ENCODE results near the gene CALHM2.
"Not testable (repeated sequence)": the region's sequence is repeated elsewhere in the genome, so short reads cannot be mapped to it uniquely, and the experiment has no call there.

Gene CALHM2, protein sequence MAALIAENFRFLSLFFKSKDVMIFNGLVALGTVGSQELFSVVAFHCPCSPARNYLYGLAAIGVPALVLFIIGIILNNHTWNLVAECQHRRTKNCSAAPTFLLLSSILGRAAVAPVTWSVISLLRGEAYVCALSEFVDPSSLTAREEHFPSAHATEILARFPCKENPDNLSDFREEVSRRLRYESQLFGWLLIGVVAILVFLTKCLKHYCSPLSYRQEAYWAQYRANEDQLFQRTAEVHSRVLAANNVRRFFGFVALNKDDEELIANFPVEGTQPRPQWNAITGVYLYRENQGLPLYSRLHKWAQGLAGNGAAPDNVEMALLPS

DNA sequence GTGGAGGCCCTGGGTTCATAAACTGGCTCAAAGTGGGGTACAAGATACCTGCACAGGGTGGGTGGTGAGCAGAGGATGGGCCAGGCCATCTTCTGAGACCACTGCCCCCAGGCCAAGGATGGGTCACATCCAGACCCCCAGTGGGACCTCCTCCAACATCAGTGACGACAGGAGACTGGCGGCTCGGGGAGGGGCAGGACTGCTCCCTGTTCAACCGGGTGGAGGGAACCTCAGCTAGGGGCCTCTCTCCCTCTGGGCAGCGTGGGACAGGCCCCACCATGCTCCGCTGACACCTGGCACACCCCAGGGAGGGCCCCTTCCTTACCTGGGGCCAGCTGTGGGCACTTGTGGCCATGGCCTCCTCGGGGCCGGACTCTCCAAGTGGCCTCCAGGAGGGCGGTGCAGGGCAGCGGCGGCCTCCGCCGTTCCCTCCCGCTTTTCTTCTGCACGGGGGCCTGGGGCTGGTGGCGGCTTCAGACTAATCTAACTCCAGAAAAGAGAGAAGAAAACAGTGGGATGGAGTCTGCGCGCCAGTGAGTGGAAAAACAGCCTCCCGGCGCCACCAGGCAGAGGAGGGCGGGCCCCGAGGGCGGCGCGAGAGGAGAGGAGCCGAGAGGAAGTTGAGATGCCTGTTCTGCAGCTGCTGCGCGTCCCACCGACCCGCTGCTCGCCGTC lies at the start of gene CALHM2:
TSS of gene CALHM2 (minus strand) at position 540 of the 675 bp plus-strand sequence. CDS start 2,429 bp downstream, outside the sequence.
- peak; percentile 43 for DNase-seq

DNA sequence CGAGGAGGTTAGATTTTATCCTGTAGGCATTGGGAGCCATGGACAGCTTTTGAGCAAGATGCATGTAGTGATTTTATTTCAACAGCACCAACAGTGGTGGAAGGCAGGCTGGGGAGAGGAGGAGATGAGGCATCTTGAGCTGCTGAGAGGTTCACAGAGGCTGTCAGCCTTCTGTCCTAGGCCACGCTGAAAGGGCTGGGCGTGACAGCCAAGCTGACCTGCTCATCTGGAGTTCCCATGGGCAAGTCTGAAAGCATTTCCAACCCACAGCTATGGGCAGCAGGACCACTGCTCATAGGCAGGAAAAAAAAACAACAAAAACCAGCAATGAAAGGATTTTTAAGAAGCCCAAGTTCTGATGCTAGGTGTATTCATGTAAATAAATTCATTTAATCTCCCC lies 49.0 kb upstream of the CALHM2 start:
- no peak for DNase-seq

DNA sequence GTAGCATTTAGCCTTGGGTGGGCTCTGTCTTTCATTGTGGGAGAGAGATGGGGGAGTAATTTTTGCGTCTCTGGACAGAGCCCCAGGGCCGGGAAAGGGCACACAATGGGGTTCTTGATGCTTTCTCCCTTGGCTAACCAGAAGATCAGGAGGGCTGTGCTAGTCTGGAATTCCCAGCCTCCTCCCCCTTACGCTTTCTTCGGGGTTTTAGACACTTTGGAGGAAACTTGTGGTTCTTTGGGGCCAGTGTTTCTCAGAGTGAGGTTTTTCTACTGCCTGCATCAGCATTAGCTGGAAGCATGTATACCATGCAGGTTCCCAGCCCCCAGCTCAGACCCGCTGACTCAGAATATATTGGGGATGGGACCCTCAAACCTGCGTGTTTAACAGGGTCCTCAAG lies 48.3 kb upstream of the CALHM2 start:
- DNase-seq, result no peak

DNA sequence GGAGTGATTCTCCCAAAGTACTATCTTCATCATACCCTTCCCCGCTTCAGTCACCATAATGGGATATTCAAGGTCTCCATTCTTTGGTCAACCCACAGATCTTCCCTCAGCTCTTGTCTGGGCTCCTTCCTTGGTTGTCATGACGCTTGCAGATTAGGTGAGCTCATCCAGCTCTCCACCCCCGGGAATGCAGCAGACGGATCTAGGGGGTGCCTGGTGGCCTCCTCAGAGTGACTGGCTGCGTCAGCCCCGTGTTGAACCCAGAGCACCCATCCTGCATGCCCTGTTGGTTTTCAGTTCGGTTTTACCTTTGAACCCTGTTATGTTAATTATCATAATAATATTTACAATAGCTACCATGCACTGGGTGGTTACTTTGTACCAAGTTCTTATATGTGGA lies 47.7 kb upstream of the CALHM2 start:
- no peak for DNase-seq

DNA sequence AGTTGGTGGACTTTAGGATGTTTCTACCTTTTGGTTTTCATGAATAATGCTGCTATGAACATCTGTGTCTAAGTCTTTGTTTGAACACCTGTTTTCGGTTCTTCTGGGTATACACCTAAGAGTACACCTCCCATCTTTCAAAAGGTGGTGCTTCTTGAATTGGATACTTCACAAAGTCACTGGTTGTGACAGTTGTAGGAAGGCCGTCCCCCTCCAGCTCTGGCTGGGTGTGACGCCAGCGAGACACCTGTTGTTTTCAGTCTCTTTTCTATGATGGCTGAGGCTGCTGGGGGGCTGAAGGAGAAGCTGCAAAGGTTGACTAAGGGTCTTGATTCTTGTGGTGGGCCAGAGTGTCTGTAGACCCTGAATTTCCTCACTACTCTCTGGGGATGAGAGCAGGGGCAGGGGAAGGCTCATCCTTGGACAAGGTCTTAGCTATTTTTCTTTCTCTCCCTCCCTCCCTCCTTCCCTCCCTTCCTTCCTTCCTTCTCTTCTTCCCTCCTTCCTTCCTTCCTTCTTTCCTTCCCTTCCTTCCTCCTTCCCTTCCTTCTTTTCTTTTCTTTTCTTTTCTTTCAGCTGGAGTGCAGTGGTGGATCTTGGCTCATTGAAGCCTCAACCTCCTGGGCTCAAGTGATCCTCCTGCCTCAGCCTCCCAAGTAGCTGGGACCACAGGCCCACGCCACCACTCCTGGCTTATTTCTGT lies 46.9 kb upstream of the CALHM2 start:
- DNase-seq, result no peak

DNA sequence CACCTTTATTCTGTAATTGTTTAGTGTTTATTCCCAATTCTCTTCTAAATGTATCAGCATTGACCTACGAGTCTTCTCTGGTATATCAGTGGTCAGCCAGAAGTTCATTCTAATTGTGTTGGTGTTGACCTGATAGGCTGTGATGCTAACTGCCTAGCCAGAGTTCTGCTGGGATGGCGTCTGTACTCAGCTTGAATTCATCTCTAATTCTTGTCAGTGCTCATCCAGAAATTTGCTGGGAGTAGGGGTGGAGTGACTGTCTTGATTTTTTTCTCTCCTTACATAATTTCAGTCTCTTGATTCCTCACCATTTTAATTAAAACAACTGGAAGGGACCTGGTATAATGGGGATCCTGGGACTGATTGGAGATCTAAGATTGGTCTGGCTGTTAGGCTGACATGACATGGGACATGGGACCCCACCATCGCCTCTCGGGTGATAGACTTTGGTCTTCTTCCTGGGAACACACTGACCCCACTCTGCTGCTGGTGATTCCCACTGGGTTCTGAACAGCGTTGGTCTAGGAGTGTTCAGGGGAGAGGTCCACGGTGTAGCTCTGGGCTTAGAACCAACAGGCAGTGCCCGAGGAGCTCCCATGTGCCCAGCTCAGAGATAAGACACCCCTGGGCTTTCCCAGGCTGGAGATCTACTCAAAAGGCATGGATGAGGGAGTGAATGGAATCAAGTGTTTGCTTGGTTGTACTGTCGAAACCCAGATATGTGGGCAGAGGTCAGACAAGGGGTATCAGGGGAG lies 45.2 kb upstream of the CALHM2 start:
- DNase-seq, result no peak

DNA sequence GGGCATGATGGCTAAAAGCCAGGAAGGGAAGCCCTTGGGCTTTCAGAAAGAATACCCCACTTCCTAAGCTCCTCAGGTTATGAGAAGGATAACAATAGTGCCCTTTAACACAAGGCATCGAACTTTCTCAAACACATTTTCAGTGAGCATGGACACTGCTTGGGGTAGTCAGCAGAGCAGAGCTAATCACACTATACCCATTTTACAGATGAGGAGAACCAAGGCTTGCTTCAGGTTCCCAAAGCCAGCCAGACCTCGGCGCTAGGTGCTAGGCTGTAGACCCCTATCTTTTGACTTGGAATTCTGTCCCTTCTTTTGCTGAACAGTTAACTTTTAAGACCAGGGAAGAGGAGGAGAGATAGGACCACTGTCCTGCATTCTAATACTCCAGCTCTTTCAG lies 43.2 kb upstream of the CALHM2 start:
- no peak for DNase-seq

DNA sequence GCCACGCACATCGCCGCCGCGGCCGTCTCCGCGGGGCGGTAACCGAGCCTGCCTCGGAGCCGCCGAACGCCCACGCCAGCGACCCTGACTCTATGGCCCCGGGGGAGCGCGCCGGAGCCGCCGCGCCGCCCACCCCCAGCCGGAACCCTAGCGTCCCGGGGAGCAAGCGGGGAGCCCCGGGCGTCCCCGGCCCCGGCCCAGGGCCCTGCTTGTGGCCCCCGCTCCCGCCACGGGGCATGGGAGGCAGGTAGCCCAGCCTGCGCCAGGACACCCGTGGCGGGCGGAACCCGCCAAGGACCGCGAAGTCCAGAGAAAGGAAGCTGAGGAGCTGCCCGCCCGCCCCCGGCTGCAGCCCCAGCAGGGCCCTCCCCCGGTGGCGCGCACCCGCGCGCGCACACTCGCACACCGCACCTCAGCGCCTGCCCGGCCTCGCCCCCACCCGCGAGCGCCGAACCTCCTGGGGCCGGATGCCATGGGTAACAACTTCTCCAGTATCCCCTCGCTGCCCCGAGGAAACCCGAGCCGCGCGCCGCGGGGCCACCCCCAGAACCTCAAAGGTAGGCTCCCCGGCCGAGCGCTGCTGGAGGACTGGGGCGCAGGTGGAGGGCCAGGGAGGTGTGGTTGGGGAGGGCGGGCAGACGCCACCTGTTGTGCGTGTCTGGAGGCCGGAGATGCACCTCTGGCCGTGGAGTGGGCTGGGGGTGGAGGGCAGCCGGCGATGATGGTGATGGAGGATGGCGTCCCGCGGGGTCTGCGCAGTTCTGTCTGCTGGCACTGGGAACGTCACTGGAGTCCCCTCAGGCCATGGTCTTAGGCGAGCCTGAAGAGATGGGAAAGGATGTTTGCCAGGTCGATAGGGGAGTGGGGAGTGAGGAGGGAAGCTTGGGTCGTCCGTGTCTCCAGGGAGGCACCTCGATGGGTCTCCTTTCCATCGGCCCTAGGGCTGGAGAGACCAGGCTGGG lies 42.0 kb upstream of the CALHM2 start:
- peak; percentile 34 for DNase-seq

DNA sequence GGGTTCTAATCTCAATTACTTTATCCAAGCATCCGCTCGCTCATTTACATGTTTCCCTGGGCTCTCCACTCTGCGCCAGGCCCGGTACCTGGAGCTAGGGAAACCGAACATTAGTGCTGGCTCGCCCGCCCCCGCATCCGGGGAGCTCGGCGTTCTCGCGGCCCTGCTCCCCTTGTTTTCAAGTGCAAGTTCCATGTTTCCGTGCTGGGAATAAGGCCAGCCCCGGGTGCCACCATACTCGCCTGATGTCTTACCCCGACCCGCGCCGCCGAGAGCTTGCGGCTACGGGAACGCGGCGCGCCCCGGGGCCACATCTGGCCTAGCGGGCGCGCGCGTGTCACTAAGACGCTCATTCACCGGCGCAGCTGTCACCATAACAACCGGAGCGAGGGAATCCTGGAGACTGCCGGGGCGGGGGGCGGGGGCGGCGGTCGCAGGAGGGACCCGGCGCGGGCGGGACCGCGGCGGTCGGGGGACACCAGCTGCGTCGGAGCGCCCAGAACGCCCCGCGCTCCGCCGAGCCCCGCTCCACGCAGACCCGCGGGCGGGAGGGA lies 41.3 kb upstream of the CALHM2 start, which contains the start of gene NEURL1:
TSS of gene NEURL1 (plus strand) at position 344 of the 554 bp plus-strand sequence. CDS start 683 bp downstream, outside the sequence.
- DNase-seq, result peak; percentile 29

DNA sequence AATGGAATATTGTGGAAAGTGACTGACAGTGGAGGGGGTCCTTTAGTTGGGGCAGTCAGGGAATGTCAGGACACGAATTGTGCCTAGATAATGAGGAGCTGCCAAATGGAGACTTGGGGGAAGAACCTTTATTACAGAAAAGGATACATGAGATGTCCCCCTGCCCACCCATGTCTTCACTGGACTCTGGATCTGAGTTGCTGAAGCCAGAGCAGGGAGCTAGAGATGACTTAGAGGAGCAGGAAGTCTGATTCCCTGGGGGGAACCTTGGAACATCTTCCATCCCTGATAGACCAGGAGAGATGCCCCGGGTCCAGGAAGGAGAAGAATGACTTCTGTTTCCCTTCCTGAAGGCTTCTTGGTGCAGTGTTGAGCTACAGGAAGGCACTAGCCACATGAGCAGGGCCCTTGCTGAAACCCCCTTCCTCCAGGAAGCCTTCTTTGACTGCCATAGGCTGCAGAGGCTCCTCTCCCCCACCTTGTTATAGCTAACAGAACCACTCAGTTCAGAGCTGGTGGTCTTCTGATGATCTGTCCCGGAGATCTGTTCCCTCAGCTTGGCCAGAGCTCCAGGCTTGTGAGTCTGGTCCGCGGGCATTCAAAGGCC lies 40.6 kb upstream of the CALHM2 start:
- DNase-seq, result no peak

DNA sequence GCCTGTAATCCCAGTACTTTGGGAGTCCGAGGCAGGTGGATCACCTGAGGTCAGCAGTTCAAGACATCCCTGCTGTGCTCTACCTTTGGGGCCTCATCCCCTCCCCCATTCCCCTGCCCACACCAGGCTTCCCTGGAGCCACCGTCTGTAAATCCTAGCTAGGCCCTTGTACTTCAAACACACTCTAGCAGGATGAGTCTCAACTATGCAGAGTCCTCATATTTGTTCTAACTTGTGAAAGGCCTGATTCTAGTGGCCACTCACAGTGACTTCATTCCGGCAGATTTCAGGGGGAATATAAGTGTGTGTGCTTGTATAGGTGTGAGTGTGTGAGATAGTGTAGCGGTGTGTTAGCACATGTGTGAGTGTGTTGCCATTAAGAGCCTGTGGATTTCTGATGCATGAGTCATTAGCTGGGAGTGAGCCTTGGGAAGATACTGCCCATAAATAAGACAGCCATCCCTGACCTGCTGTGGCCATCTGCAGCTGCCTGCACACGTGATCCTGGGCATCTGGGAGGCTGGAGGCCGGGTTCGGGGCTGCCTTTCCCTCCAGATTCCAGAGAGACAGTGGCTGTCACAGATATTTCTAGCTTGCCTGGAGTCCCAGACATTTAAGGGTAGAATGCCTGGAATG lies 39.7 kb upstream of the CALHM2 start:
- no peak for DNase-seq

DNA sequence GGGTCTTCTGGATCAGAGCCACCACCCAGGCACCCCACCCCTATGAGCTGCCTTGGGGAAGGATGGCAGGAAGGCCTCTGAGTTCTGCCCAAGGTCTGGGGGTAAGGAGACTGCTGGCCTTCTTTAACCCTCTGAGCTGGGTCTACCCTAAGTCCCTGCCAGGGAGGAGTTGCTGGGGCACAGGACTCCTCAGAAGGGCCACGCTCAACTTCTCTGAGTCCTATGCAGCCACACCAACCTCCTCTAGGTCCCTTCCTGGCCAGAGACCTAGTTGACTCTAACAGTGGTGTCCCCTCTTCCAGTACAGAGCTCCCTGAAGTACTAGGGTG lies 38.8 kb upstream of the CALHM2 start:
- DNase-seq, result no peak

DNA sequence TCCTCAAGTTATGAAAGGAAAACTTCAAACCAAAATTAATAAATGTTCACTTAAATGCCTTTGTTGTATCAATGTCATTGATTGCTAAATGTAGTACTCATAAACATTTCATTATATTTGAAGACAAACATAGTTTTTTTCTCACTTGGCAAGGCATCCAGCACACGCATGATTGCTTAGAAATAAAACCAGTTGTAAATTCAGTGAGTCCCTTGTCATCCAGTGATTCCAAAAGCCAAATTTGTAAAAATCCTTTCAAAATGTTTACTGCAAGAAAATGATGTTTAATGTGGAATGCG lies 35.2 kb upstream of the CALHM2 start:
- DNase-seq, result no peak

DNA sequence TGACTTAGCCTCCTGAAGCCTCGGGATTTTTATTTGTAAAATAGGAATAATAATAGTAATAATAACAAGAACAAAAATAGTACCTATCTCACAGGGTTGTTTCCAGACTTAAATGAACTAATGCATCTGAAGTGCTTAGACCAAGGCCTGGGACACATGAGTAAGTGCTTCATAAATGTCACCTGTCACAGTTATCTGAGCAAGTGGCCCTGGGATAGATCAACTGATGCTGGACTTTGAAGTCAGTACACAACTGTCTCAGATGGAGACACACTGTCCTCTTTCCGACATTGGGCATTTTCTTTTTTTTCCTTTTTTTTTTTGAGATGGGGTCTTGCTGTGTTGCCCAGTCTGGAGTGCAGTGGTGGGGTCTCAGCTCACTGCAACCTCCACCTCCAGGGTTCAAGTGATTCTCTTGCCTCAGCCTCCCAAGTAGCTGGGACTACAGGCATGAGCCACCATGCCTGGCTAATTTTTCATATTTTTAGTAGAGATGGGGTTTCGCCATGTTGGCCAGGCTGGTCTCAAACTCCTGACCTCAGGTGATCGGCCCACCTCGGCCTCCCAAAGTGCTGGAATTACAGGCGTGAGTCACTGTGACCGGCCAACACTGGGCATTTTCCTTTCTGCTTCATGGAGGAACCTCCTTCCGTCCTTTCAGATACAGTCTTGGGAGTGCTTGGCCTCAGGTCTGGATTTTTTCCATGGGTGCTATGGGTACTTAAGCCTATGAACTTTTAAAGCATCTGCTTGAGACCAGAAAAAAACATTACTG lies 34.7 kb upstream of the CALHM2 start:
- not testable (repeated sequence) for DNase-seq

DNA sequence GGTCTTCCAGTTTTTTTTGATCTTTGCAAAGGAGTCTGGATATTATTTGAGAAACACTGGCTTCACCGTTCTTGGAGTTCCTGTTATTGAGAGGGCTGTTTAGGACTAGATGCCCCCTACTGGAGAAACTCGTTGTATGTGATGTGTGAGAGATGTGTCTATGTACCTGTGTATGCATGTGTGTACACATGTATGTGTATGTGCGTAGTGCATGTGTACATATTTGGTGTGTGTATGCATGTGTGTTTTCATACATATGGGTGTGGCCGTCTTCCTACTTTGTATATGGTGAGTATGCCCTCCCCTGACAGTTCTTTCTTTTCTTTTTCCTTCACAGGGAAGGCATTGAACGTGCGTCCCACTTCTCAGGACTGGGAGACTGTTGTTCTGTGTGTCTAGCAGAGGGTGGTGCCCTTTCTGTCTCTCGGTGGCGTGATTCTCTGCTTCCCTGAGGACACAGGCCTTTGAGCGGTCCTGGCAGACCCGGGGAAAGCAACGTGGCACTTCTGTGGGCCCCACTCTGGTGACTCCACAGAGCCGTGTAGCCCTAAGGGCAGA lies 29.9 kb upstream of the CALHM2 start:
- DNase-seq, result peak; percentile 82

DNA sequence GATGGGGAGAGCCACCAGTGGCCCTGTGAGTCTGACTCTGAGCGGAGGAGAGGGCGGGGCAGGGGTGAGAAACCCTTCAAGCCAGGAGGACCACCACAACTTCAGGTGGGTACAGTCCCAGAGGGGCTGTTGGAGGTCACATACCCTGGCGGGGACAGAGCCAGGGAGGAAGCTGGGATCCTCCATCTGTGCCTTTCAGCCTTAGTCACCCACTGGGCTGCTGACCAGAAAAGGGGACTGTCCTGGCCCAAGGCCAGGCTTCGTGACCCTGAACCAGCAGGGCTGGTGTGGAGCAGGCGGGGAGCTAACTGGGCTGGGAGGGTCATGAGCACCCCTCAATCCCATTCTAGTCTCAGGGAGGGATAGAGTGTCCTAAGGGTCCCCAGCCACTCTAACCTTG lies 28.4 kb upstream of the CALHM2 start:
- DNase-seq, result no peak

DNA sequence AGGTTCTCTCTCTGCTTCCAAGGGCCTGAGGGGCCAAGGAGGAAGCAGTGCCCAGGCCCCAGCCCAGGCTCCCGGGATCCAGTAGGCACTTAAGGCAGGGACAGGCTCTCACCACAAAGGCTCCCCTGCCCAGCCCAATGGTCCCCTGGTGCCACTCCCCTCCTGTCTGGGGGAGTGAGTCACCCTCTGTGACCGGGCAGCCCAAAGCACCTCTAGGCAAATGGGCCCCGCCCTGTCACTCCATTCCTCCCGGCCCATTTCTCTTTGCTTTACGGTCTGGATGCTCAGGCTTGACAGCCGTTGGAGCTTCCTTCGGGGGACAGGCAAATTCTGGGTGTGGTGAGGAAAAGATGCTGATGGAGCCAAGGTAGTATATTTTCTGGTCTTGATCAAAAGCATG lies 27.0 kb upstream of the CALHM2 start, which contains the start of gene CALHM3:
TSS of gene CALHM3 (minus strand) at position 106 of the 400 bp plus-strand sequence. CDS start 208 bp downstream, outside the sequence.
- no peak for DNase-seq

DNA sequence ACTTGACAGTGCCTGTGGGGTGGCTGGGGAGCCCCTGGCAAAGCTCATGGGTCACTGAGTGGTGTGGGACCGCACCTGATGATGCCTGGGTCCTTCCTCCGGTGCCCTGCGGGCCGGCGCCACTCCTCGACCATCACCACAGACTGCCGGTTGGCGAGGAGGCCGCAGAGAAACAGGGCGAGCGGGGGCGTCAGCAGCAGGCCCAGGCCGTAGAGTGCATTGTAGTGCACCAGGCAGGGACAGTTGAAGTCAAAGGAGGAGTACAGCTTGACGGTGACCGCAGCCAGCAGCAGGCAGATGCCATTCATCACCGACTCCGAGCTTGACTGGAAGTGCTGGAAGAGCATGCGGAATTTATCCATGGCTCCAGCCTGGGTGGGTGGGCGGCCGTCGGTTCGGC lies 26.5 kb upstream of the CALHM2 start:
- no peak for DNase-seq

DNA sequence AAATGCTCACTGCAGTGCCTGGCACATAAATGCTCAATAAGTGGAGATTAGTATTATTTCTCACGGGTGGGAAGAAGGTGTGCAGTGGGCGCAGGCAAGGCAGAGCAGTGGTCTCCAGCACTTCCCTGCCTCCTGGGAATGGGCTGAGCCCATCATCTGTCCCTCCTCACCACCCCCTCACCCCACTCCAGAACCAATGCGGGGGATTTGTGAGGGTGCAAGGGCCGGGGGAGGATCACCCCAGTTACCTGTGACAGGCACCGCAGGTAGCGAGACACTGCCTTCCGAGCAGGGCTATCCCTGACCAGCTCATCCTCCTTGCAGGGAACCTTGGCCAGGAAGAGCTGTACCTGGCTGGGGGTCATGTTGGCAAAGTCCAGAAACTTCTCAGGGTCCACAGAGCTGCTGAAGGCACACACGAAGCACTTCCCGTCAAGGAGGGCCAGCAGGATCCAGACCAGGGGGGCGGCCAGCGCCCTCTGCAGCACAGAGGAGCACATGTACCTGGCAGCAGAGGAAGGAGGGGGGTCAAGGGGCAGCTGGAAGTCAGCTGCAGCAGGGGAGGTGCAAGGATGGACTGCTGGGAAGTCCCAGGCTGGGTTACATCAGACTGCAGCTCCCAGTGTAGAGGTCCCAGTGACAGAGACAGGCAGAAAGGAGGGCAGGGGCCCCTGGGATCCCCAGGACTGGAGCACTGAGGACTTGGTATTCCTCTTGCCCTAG lies 24.0 kb upstream of the CALHM2 start:
- DNase-seq, result no peak

Measured in CD4-positive, alpha-beta T cell treated with Interleukin-21 for 1 hour (primary cell).